Fibroblast of the aortic adventitia (primary cell): ENCODE measurements around the gene ZNF277. TPM values are rescaled to one million over a fixed set of nuclear protein-coding genes. Genes with fewer than 3 reads are reported as not detected.

Source experiments
- DNase-seq: peaks from one replicate; pipeline ENCODE4 v3.0.0-alpha.2; 2010; ENCODE audit warnings: low read depth
- H3K4me3 ChIP-seq: 2 replicates; pipeline ENCODE4 v1.5.1; 2011; ENCODE audit warnings: low read depth, mild to moderate bottlenecking, control low read depth, low read length, moderate library complexity
- total RNA-seq: library from RNA; depleted of rRNA; stranded (reverse); fragments of >200 nt; gene quantifications from 2 replicates; pipeline ENCODE4 v1.2.3, GENCODE V29; 2012; ENCODE audit warnings: low replicate concordance
- TF ChIP-seq, protein P1 (sequence below): IDR thresholded peaks from 2 replicates; pipeline ENCODE4 v1.5.1; 2011; ENCODE audit warnings: mild to moderate bottlenecking, low read length, control low read depth, inconsistent platforms; ENCODE audit not compliant: insufficient read depth

The ZNF277 gene
- total RNA-seq, 1 donor, result 41.4 TPM

- no peak overlapping the region for H3K4me3 ChIP-seq
- DNase-seq, result no peak
- TF ChIP-seq, protein P1, sequence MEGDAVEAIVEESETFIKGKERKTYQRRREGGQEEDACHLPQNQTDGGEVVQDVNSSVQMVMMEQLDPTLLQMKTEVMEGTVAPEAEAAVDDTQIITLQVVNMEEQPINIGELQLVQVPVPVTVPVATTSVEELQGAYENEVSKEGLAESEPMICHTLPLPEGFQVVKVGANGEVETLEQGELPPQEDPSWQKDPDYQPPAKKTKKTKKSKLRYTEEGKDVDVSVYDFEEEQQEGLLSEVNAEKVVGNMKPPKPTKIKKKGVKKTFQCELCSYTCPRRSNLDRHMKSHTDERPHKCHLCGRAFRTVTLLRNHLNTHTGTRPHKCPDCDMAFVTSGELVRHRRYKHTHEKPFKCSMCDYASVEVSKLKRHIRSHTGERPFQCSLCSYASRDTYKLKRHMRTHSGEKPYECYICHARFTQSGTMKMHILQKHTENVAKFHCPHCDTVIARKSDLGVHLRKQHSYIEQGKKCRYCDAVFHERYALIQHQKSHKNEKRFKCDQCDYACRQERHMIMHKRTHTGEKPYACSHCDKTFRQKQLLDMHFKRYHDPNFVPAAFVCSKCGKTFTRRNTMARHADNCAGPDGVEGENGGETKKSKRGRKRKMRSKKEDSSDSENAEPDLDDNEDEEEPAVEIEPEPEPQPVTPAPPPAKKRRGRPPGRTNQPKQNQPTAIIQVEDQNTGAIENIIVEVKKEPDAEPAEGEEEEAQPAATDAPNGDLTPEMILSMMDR, result no peak
Observed at GRCh38 chr7:112347088-112347487, 140.6 kb downstream of the ZNF277 start.

DNA sequence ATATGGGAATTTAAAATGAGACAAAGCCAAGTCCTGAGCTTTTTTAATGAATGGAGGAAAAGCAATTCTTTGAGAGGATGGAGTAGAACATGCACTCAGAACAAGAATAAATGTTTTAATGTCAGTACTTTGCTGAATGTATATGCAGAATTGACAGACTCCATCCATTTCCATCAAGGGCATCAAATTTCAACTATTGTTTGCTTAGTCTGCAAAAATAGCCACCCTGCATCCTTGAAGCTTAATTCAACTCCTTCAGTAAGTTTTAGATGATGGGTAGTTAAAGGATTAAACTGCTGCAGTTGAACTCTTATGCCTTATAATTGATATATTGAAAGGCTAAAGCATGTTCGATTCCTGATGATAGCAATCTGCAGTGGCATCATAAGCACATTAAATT is 144.1 kb downstream of the ZNF277 start:
- no peak for DNase-seq
- TF ChIP-seq, protein P1, result no peak
- no peak overlapping the region for H3K4me3 ChIP-seq

- H3K4me3 ChIP-seq, result no peak overlapping the region
- TF ChIP-seq, protein P1, result no peak
- no peak for DNase-seq
Observed at GRCh38 chr7:112356596-112356995, 150.1 kb downstream of the ZNF277 start.

DNA sequence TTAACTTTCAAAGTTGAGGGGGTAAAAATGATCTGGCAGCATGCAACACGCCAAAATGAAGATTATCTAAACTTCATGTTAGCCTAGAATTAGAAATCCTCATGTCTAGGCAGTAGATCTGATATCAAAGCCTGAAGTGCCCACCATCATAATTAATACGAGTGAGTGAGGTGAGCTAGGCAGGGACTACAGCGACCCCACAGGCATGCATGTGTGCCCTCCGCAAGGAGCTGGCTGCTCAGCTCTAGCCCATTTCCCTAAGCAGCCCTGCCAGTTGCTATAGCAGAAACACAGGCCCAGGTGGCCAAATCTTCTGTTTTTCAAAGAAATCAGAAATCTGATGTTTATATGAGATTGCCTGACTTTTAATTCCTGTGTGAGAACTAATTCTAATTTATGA is 150.6 kb downstream of the ZNF277 start:
- DNase-seq, result no peak
- H3K4me3 ChIP-seq, result no peak overlapping the region
- TF ChIP-seq, protein P1, result no peak

- DNase-seq, result no peak
Observed at GRCh38 chr7:112358513-112358912, 152.0 kb downstream of the ZNF277 start.

DNA sequence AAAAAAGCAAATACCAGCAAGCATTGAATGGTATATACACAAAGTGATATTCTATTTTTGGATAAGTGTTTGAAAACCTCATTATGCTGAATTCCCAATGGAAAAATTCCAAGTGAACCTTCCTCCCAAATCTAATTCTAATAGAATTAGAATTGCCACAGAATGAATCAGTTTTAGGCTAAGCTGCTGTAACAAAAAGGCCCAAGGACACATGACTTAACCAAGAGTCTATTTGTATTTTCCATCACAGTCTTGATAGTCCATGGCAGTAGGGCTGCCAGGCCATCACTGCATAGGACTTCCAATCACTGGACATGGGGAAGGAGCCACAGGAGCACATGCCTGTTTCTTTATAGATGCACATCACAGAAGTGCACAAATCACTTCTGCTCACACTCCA is 152.6 kb downstream of the ZNF277 start:
- no peak for DNase-seq
- H3K4me3 ChIP-seq, result no peak overlapping the region
- TF ChIP-seq, protein P1, result no peak

More at GRCh38 chr7:112358513-112358912, 152.0 kb downstream of the ZNF277 start:
- TF ChIP-seq, protein P1, result no peak
- H3K4me3 ChIP-seq, result no peak overlapping the region

- TF ChIP-seq, protein P1, result no peak
- H3K4me3 ChIP-seq, result no peak overlapping the region
- DNase-seq, result no peak
Observed at GRCh38 chr7:112360681-112361080, 154.2 kb downstream of the ZNF277 start.
